Caco-2 (cell line): Measurements from ENCODE around the gene PCDHGA5. TPM values are rescaled to one million over a fixed set of nuclear protein-coding genes. Genes with fewer than 3 reads are reported as not detected.
"Not testable (repeated sequence)": the region's sequence is repeated elsewhere in the genome, so short reads cannot be mapped to it uniquely, and the experiment has no call there.

Source experiments
- BruUV-seq: library from RNA; stranded (reverse); fragments of 400-500 nt; replicated peaks from 2 replicates; lab custom pipeline; 2021; lab: Mats Ljungman, UMichigan
- CTCF ChIA-PET: fragments of 300-600 bp; sonication (Branson Sonifier 250); formaldehyde crosslinking; loops from one replicate; lab custom pipeline; 2022; ENCODE audit warnings: antibody characterized with exemption; lab: Charles Lee
- POLR2A ChIA-PET: fragments of 300-600 bp; sonication (Branson Sonifier 250); formaldehyde crosslinking; loops from one replicate; lab custom pipeline; 2022; ENCODE audit warnings: antibody characterized with exemption; lab: Charles Lee
- DNase-seq, 2 experiments: peaks; one replicate each; pipeline versions ENCODE4 v3.0.0 to v3.0.0-alpha.2; 2020 to 2022
- H3K27me3 ChIP-seq: replicated peaks from 2 replicates; pipeline ENCODE4 v1.6.0; 2011; ENCODE audit warnings: low read length; ENCODE audit not compliant: control insufficient read depth, insufficient read depth
- H3K36me3 ChIP-seq: 2 replicates; pipeline ENCODE4 v1.5.1; 2011; ENCODE audit warnings: low read length; ENCODE audit not compliant: control insufficient read depth, insufficient read depth
- H3K4me1 ChIP-seq: fragments of 250-450 bp; sonication (Bioruptor Pico); 2 replicates; pipeline ENCODE4 v1.5.1; 2020; ENCODE audit warnings: mild to moderate bottlenecking
- H3K4me3 ChIP-seq: 2 replicates; pipeline ENCODE4 v1.5.1; 2011; ENCODE audit warnings: low read depth, mild to moderate bottlenecking, control low read depth, low read length
- H3K9me3 ChIP-seq: fragments of 250-450 bp; sonication (Bioruptor Pico); 2 replicates; pipeline ENCODE4 v1.5.1; 2020; ENCODE audit warnings: mild to moderate bottlenecking, moderate library complexity
- H3K27ac Mint-ChIP-seq: one replicate; pipeline ENCODE4 v1.8.0; 2022; ENCODE audit warnings: mixed read lengths; ENCODE audit not compliant: unreplicated experiment
- H3K27me3 Mint-ChIP-seq: one replicate; pipeline ENCODE4 v1.8.0; 2022; ENCODE audit warnings: mixed read lengths; ENCODE audit not compliant: insufficient read depth, unreplicated experiment
- H3K36me3 Mint-ChIP-seq: one replicate; pipeline ENCODE4 v1.8.0; 2022; ENCODE audit warnings: mild to moderate bottlenecking, mixed read lengths; ENCODE audit not compliant: insufficient read depth, unreplicated experiment
- H3K4me1 Mint-ChIP-seq: one replicate; pipeline ENCODE4 v1.8.0; 2022; ENCODE audit warnings: low read depth, mixed read lengths; ENCODE audit not compliant: unreplicated experiment
- H3K4me3 Mint-ChIP-seq: one replicate; pipeline ENCODE4 v1.8.0; 2022; ENCODE audit warnings: mild to moderate bottlenecking, moderate library complexity, mixed read lengths; ENCODE audit not compliant: unreplicated experiment
- H3K9me3 Mint-ChIP-seq: one replicate; pipeline ENCODE4 v1.8.0; 2022; ENCODE audit warnings: mixed read lengths; ENCODE audit not compliant: unreplicated experiment
- CTCF ChIP-seq, 2 experiments: fragments of 200-600 bp in 1 of 2; IDR thresholded peaks; 1 replicate in 1 of 2; 2 replicates in 1 of 2; pipeline versions ENCODE4 v1.5.1 to v1.8.0; 2011 to 2022; ENCODE audit warnings: antibody characterized with exemption in 1 of 2, control low read depth in 1 of 2, inconsistent platforms in 1 of 2, low read depth in 1 of 2, low read length in 1 of 2, mild to moderate bottlenecking in 1 of 2, moderate library complexity in 1 of 2; ENCODE audit not compliant: insufficient read depth in 1 of 2, severe bottlenecking in 1 of 2, unreplicated experiment in 1 of 2
- intact Hi-C: fragments of 100-400 bp; cut with micrococcal nuclease; formaldehyde crosslinking; loops from one replicate; pipeline ENCODE4 v1.10.0; 2022; ENCODE audit not compliant: unreplicated experiment
- total RNA-seq: library from RNA; stranded (reverse); gene quantifications from 2 replicates; pipeline ENCODE4 v1.2.3, GENCODE V29; 2022

Gene PCDHGA5
- total RNA-seq, 1 experiment from 2014 or later = 0.57 TPM

GRCh38 chr5:141338538-141339306 is 25.2 kb upstream of the PCDHGA5 start, which contains the start of gene PCDHGA2:
Gene PCDHGA2 (plus strand): TSS chr5:141338760.
- Mint-ChIP-seq H3K27me3 (no peaks in the 10 kb centered on the region), H3K4me3 (no peak within 1 kb of the TSS), H3K9me3 (peaks cover 24% of the 10 kb centered on the region), H3K27ac (no peak within 1 kb of the TSS), H3K4me1 (no peaks in the 10 kb centered on the region), H3K36me3 (no peaks in the 10 kb centered on the region)
- Histone ChIP-seq H3K36me3 (no peaks in the 10 kb centered on the region), H3K27me3 (no peaks in the 10 kb centered on the region), H3K9me3 (peaks cover 3% of the 10 kb centered on the region; the same call in 1 of the 2 replicates), H3K4me3 (no peak within 1 kb of the TSS), H3K4me1 (no peaks in the 10 kb centered on the region)
- CTCF ChIA-PET = interaction anchor here (0.8 kb wide), 1 partner anchor 11 kb away, joined by 3 read pairs; the partner anchor contains the start of gene PCDHGB1
- POLR2A ChIA-PET = no interaction called here
- peak in 1 of 2 experiments; percentile 13 for TF ChIP-seq CTCF (IDR thresholded peaks at IDR 0.05; ENCODE audit: insufficient read depth in 1 of 2, low read depth in 1 of 2, low read length in 1 of 2, severe bottlenecking in 1 of 2, unreplicated experiment in 1 of 2)
- no peak for DNase-seq
- no TSS peak for BruUV-seq
- intact Hi-C loops = no loop called here

- H3K4me3 Mint-ChIP-seq, BruUV-seq, intact Hi-C loops, H3K9me3 ChIP-seq, CTCF ChIA-PET, H3K4me1 Mint-ChIP-seq, DNase-seq, H3K27me3 Mint-ChIP-seq, H3K36me3 Mint-ChIP-seq, H3K4me3 ChIP-seq, H3K36me3 ChIP-seq, POLR2A ChIA-PET, H3K27me3 ChIP-seq, H3K4me1 ChIP-seq, H3K27ac Mint-ChIP-seq: not testable (repeated sequence)
- peaks cover 24% of the 10 kb centered on the region for H3K9me3 Mint-ChIP-seq
Measured at GRCh38 chr5:141340781-141341354, 23.1 kb upstream of the PCDHGA5 start.

GRCh38 chr5:141342773-141343172 is 21.2 kb upstream of the PCDHGA5 start:
- Mint-ChIP-seq H3K36me3 (no peaks in the 10 kb centered on the region), H3K9me3 (peaks cover 19% of the 10 kb centered on the region), H3K27ac (no peak overlapping the region), H3K27me3 (no peaks in the 10 kb centered on the region), H3K4me3 (no peak overlapping the region), H3K4me1 (no peaks in the 10 kb centered on the region)
- Histone ChIP-seq H3K4me3 (no peak overlapping the region), H3K4me1 (no peaks in the 10 kb centered on the region), H3K36me3 (no peaks in the 10 kb centered on the region), H3K27me3 (no peaks in the 10 kb centered on the region), H3K9me3 (no peaks in the 10 kb centered on the region; the same call in 1 of the 2 replicates)
- TF ChIP-seq CTCF (IDR thresholded peaks at IDR 0.05; ENCODE audit: insufficient read depth in 1 of 2, low read depth in 1 of 2, low read length in 1 of 2, severe bottlenecking in 1 of 2, unreplicated experiment in 1 of 2) = no peak
- DNase-seq = no peak
- intact Hi-C loops = no loop called here
- BruUV-seq = no TSS peak
- ChIA-PET POLR2A (no interaction called here), CTCF (no interaction called here)
